GM18505 (cell line): ENCODE measurements around the gene ANKK1.

Experiments used
- ATAC-seq: cut with Tn5 transposase; IDR thresholded peaks from one replicate; pipeline ENCODE4 v1.9.1; 2021; ENCODE audit not compliant: unreplicated experiment
- POLR2A ChIP-seq: IDR thresholded peaks from 4 replicates; pipeline ENCODE4 v1.6.1; 2011; ENCODE audit warnings: borderline replicate concordance; ENCODE audit not compliant: insufficient read depth, insufficient read length; ENCODE audit errors: extremely low read depth

ANKK1 gene

GRCh38 chr11:113387605-113388211, at the start of gene ANKK1:
TSS of gene ANKK1 (plus strand) at chr11:113387779. CDS start at chr11:113387885, 106 bp downstream.
- no peak for TF ChIP-seq POLR2A

GRCh38 chr11:113338730-113339129, 48.8 kb upstream of the ANKK1 start:
- no peak for TF ChIP-seq POLR2A
- no peak for ATAC-seq

More at GRCh38 chr11:113387605-113388211, at the start of gene ANKK1:
- no peak for ATAC-seq

- no peak for TF ChIP-seq POLR2A
- ATAC-seq, result no peak
These were observed 47.5 kb upstream of the ANKK1 start for GRCh38 chr11:113339929-113340589.

GRCh38 chr11:113341388-113342165, 46.0 kb upstream of the ANKK1 start:
- no peak for TF ChIP-seq POLR2A
- ATAC-seq, result no peak

GRCh38 chr11:113345978-113346377, 41.6 kb upstream of the ANKK1 start:
- ATAC-seq, result no peak
- TF ChIP-seq POLR2A, result no peak

GRCh38 chr11:113349528-113349927, 38.1 kb upstream of the ANKK1 start:
- TF ChIP-seq POLR2A, result no peak
- no peak for ATAC-seq

GRCh38 chr11:113350336-113351067, 37.1 kb upstream of the ANKK1 start:
- no peak for ATAC-seq
- TF ChIP-seq POLR2A, result no peak

GRCh38 chr11:113351068-113351450, 36.5 kb upstream of the ANKK1 start:
- no peak for ATAC-seq
- TF ChIP-seq POLR2A, result no peak

- TF ChIP-seq POLR2A, result no peak
- no peak for ATAC-seq
These were observed 36.1 kb upstream of the ANKK1 start for GRCh38 chr11:113351480-113351879.

GRCh38 chr11:113356203-113356602, 31.4 kb upstream of the ANKK1 start:
- no peak for TF ChIP-seq POLR2A
- no peak for ATAC-seq

GRCh38 chr11:113363406-113363805, 24.2 kb upstream of the ANKK1 start:
- no peak for ATAC-seq
- TF ChIP-seq POLR2A, result no peak

GRCh38 chr11:113363996-113364641, 23.5 kb upstream of the ANKK1 start:
- TF ChIP-seq POLR2A, result no peak
- no peak for ATAC-seq

- TF ChIP-seq POLR2A, result no peak
- no peak for ATAC-seq
These were observed 21.7 kb upstream of the ANKK1 start for GRCh38 chr11:113365895-113366294.

GRCh38 chr11:113369411-113369810, 18.2 kb upstream of the ANKK1 start:
- ATAC-seq, result no peak

More at GRCh38 chr11:113369411-113369810, 18.2 kb upstream of the ANKK1 start:
- no peak for TF ChIP-seq POLR2A
